ENCODE results near the gene PAK6. TPM values are rescaled to one million over a fixed set of nuclear protein-coding genes. Genes with fewer than 3 reads are reported as not detected.

The PAK6 gene
- total and polyA plus RNA-seq, 12 donors = 4.9 to 31.0 (median 13.1) TPM

DNA sequence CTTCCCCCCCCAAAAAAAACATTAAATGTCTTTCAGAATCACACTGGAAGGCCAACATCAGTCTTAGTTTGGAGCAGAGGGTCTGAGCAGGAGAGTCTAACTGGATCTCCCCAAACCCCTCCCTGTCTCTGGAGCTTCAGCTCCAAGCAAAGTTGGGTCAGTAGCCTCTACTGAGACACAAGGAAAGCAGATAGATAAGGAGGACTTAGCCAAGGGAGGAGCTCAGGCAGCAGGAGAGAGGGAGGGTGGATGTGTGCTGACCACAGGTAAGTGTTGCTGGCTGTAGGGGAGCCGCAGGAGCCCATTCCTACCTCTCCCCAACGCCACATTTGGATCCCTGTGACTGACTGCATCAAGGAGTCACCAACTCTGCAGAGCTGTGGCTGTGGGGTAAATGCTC lies 61.9 kb downstream of the PAK6 start:
- TF ChIP-seq POLR2A (IDR thresholded peaks at IDR 0.05) = no peak
- TF ChIP-seq, protein P1, sequence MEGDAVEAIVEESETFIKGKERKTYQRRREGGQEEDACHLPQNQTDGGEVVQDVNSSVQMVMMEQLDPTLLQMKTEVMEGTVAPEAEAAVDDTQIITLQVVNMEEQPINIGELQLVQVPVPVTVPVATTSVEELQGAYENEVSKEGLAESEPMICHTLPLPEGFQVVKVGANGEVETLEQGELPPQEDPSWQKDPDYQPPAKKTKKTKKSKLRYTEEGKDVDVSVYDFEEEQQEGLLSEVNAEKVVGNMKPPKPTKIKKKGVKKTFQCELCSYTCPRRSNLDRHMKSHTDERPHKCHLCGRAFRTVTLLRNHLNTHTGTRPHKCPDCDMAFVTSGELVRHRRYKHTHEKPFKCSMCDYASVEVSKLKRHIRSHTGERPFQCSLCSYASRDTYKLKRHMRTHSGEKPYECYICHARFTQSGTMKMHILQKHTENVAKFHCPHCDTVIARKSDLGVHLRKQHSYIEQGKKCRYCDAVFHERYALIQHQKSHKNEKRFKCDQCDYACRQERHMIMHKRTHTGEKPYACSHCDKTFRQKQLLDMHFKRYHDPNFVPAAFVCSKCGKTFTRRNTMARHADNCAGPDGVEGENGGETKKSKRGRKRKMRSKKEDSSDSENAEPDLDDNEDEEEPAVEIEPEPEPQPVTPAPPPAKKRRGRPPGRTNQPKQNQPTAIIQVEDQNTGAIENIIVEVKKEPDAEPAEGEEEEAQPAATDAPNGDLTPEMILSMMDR (IDR thresholded peaks at IDR 0.05) = no peak
- Histone ChIP-seq H3K9me3 (replicated peaks in 1 of 3) (no peaks in the 10 kb centered on the region), H3K4me3 (no peak overlapping the region), H3K36me3 (replicated peaks in 1 of 2) (no peaks in the 10 kb centered on the region), H3K27ac (no peak overlapping the region), H3K4me1 (replicated peaks in 1 of 2) (no peaks in the 10 kb centered on the region), H3K27me3 (no peaks in the 10 kb centered on the region)
- 92 to 96% (median 95%) methylated on average over 2 of the region's 2 CpGs for WGBS, 4 donors
- no peak for DNase-seq
- intact Hi-C loops (cut with DNase I) = no loop called here

DNA sequence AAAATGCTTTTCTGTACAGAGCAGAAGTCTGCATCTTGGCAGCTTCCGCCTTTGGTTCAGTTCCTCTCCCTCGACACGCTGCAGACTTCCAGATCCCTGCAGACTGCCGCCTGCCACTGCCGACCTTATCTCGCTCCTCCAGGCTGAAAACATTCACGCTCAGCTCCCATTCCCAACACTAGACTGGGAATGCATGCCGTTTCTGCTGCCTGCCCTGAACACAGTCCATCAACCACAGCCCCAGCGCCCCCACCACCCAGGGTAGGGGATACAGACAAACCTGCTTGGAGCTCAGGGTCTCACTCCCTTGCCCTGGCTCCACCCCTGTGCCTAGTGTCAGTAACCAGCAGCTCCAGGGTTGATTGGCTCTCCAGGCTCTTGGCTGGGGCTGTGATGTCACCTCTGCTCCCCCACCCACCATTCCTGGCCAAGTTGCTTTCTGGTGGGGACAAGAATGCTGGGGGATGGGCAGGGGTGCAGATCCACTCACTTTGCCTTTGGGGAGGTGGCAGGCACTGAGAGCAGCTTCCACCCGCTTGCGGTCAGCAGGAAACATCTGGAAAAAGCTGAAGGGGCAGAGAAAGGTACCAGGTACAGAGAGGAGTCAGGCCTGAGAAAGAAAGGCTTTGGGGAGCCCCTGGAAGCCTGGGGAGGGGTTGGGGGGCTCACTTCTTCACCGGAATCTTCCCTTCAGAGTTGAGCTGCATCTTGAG lies 62.8 kb downstream of the PAK6 start:
- 50 to 72% (median 67%) methylated on average over 12 of the region's 12 CpGs for WGBS, 4 donors
- Histone ChIP-seq H3K27ac (no peak overlapping the region), H3K4me3 (no peak overlapping the region), H3K9me3 (replicated peaks in 1 of 3) (no peaks in the 10 kb centered on the region), H3K4me1 (replicated peaks in 1 of 2) (no peaks in the 10 kb centered on the region), H3K27me3 (no peaks in the 10 kb centered on the region), H3K36me3 (replicated peaks in 1 of 2) (no peaks in the 10 kb centered on the region)
- no peak for DNase-seq
- intact Hi-C loops (cut with DNase I) = no loop called here
- TF ChIP-seq, protein P1 (IDR thresholded peaks at IDR 0.05) = no peak
- no peak for TF ChIP-seq POLR2A (IDR thresholded peaks at IDR 0.05)

DNA sequence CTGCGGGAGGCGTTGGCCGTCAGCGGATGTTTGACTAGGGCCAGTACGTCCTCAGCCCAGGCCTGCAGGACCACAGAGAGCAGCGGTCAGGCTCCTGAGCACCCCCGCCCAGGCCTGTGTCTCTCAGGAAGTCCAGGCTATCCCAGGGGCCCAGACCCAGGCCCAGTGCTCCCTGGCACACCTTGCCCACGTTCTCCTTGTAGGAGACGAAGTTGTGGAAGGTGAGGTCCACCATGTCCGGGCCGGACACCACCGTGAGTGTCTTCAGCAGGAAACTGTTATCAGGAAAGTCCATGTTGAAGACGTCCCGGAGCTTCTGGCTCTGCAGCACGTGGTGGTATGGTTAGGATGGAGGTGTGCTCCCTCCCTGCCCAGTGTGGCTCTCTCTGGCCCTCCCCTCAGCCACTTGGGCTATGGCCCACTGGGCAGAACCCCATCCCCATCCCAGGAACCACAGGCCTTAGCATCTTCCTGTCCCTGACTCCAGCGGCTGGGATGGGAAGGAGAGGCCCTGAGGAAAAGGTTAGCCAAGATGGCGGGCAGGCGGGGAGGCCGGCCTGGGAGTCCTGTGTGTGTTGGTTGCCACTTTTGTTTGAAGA lies 63.5 kb downstream of the PAK6 start:
- intact Hi-C loops (cut with DNase I) = no loop called here
- Histone ChIP-seq H3K4me1 (replicated peaks in 1 of 2) (no peaks in the 10 kb centered on the region), H3K9me3 (replicated peaks in 1 of 3) (no peaks in the 10 kb centered on the region), H3K27ac (no peak overlapping the region), H3K27me3 (no peaks in the 10 kb centered on the region), H3K36me3 (replicated peaks in 1 of 2) (no peaks in the 10 kb centered on the region), H3K4me3 (no peak overlapping the region)
- no peak for DNase-seq
- TF ChIP-seq POLR2A (IDR thresholded peaks at IDR 0.05) = no peak
- WGBS, 4 donors = 89 to 94% (median 91%) methylated on average over 8 to 19 of the region's 19 CpGs

GRCh38 chr15:40302981-40303380 lies 64.1 kb downstream of the PAK6 start:
- Histone ChIP-seq H3K4me3 (no peak overlapping the region), H3K27me3 (no peaks in the 10 kb centered on the region), H3K27ac (no peak overlapping the region), H3K4me1 (replicated peaks in 1 of 2) (no peaks in the 10 kb centered on the region), H3K36me3 (replicated peaks in 1 of 2) (no peaks in the 10 kb centered on the region), H3K9me3 (replicated peaks in 1 of 3) (no peaks in the 10 kb centered on the region)
- WGBS, 4 donors = 57 to 79% (median 71%) methylated on average over 5 to 11 of the region's 11 CpGs
- no peak for DNase-seq
- TF ChIP-seq, protein P1 (IDR thresholded peaks at IDR 0.05) = no peak
- no peak for TF ChIP-seq POLR2A (IDR thresholded peaks at IDR 0.05)
- intact Hi-C loops (cut with DNase I) = no loop called here

DNA sequence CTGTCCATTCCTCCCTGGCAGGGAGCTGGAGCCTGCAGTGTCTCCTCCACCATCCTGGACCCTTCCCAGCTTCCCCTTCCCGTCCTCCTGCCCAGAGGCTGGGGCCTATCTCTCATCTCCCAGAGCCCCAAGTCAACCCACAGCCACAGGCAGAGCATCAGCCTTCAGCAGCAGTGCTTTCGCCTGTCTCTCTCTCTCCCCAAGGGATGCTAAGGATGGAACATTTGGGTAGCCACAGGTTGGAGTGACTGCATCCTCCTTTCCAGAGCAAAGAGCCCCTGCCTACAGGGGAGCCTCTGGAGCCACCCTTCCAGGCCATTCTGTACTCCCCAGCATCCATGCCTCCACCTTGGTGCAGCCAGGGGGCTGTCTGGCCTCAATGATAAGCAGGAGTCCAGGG lies 64.7 kb downstream of the PAK6 start:
- Histone ChIP-seq H3K27me3 (no peaks in the 10 kb centered on the region), H3K4me1 (replicated peaks in 1 of 2) (no peaks in the 10 kb centered on the region), H3K9me3 (replicated peaks in 1 of 3) (no peaks in the 10 kb centered on the region), H3K27ac (no peak overlapping the region), H3K4me3 (no peak overlapping the region), H3K36me3 (replicated peaks in 1 of 2) (no peaks in the 10 kb centered on the region)
- TF ChIP-seq POLR2A (IDR thresholded peaks at IDR 0.05) = no peak
- TF ChIP-seq, protein P1 (IDR thresholded peaks at IDR 0.05) = no peak
- DNase-seq = no peak
- WGBS, 4 donors = 78 to 91% (median 88%) methylated on average over 2 of the region's 2 CpGs
- intact Hi-C loops (cut with DNase I) = no loop called here
